Stimulated activated CD8-positive, alpha-beta memory T cell treated with anti-CD3 and anti-CD28 coated beads, Interleukin-2, amount 100 ng/mL, for 48 hours (primary cell): ENCODE results near the gene NEU3.
"Not testable (repeated sequence)": the region's sequence is repeated elsewhere in the genome, so short reads cannot be mapped to it uniquely, and the experiment has no call there.

ENCODE experiments used
- DNase-seq, 2 donors: peaks; one replicate each; pipeline ENCODE4 v3.0.0-alpha.2; 2020; ENCODE audit warnings: low read depth in 2 of 2

Gene NEU3

DNA sequence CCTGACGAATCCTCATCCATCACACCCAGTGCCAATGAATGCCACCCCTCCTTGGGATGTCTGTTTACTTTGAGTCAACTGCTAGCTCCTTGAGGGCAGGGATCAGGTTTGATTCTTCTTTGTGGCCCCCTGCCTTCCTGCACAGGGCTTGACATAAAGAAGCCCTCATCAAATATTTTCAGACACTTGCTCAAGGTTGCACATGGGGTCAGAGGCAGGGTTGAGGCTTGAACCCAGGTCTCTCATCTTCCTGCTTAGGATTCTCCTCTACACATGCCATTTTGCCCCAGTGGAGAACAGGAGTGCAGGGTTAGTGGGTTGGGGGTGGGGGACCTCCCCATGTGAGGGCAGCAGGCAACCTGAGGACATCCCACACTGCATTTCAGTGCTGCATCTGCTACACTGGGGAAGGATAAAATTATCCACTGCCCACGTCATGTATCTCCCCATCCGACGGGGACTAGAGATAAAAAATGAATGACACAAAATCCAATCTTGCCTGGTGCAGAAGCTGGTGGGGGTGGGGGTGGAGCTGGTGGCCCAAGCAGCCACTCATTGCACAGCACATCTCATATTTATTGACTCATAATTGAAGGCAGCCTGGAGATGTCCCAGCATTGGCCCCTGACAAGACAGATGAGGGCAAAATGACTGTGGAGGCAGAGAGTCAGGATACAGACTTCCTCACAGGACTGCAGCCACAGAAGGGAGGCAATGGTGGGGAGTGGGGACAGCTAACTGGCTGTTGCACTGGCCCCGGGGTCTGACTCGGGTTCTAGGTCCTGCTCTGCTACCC, 41.3 kb downstream of the NEU3 start:
- no peak for DNase-seq

DNA sequence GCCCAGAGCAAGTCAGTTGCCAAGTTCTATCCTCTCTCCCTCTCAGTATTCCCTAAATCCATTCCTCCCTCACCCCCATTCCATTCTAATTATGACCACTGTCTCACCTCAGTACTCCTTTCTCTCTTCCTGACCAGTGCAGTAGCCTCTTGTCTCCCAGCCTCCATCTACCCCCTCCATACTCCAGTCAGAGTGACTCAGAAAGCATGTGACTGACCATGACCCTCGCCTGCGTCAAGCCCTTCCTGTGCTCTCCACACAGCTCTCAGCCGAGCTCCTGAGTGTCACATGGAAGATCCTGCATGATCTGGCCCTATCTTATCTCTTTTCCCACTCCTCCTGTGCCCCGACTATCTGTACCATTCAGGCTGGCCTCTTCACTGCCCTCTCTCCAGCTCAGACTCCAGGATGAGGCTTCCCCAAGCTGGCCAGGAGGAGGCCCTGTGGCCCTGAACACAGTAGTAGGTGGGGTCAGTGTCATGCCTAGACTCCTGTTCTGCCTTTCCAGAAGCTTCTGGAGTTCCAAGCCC, 42.6 kb downstream of the NEU3 start:
- DNase-seq, result no peak

DNA sequence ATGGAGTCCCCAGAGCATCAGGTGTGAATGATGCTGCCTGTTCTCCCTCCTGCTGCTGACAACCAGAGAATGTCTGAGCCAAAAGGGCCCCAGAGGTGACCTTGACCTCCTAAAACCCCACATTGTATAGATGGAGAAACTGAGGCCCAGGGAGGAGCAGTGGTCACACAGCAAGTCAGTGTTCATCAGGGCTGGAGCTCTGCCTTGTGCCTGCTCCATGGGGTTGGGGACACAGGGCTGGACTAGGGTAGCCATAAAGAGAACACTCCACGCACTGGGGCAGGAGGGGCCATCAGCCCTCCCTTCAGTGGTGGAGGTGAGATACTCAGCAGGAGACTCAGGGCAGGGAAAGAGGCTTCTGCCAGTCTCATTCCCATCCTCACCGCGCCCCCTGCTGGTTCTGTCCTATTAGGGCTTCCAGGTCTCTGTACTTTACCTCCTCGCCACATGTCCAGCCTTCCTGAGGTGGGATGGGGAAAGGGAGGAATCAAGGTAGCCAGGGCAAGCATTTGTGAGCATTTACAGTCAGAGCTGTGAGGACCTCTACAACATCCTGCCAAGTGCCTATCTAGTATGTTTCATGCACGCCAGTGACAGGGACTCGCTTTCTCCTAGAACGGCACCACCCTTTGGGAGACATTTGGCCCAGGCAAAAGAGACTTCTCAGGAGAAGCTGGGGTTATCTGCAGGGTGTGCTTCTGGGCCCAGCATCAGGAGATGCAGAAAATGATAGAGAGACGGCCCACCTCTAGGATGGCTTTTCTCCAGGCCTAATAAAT, 43.2 kb downstream of the NEU3 start:
- peak; percentile 60 to 70 for DNase-seq

- no peak for DNase-seq
Observed at GRCh38 chr11:75032550-75032935, 43.8 kb downstream of the NEU3 start.

- DNase-seq, result no peak
Observed at GRCh38 chr11:75033916-75034315, 45.2 kb downstream of the NEU3 start.

DNA sequence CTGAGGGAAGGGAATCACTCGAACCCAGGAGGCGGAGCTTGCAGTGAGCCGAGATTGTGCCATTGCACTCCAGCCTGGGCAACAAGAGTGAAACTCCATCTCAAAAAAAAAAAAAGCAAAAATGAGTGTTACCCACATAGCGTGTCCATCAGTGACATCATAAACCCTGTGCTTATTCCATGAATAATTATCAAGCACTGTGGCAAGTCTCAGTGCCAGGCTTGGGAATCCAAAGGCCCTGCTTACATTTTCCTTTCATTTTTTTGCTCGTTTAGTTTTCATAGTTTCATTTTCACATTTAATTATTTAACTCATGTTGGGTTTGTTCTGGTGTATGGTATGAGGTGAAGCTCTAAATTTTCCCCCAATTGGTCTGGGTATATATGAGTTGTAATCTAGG, 46.5 kb downstream of the NEU3 start:
- no peak for DNase-seq

DNA sequence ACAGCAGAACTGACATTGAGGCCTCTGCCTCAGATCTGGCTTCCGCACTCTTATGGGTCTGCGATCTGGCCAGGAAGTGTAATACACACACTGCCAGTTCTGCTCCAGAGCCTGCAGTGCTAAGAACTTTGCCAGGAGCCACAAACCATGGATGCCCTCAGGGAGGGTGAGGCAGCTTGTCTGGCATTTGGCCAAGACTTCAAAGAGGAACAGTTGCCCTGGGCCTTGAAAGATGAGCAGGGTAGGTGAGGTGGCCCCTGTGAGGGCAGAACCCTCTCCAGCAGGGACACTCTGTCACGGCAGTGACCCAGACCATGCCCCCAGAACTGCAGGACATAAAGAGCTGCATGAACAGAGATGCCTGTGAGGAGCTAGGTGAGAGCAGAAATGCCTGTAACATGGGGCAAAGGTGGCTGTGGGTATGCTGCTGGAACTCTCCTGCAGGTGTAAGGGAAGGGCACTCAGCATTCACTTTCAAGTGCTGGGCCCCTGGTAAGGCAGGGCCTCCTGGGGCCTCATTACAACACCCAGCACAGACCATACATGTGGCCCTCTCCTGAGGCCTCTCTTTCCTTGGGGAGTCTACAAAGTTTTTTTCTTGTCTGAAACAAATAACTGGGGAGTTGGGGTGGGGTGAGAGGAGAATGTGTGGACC, 47.3 kb downstream of the NEU3 start:
- no peak for DNase-seq

DNA sequence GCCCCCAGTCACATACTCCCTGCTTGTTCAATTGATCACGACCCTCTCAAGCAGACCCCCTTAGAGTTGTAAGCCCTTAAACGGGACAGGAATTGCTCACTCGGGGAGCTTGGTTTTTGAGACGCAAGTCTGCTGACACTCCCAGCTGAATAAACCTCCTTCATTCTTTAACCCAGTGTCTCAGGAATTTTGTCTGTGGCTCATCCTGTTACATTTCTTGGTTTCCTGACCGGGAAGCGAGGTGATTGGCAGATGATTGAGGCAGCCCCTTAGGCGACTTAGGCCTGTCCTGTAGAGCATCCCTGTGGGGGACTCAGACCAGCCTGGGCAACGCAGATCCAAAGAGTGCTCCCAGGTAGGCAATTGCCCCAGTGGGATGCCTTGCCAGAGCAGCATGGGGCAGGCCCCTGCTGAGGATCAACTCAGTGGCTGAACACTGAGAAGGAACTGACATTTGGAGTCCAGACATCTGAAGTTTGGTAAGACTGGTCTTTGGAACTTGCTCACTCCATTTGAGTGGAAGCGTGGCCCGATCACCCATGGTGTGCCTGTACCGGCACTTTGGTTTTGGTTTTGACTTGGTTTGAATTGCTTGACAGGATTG, 51.5 kb downstream of the NEU3 start:
- DNase-seq, result no peak

DNA sequence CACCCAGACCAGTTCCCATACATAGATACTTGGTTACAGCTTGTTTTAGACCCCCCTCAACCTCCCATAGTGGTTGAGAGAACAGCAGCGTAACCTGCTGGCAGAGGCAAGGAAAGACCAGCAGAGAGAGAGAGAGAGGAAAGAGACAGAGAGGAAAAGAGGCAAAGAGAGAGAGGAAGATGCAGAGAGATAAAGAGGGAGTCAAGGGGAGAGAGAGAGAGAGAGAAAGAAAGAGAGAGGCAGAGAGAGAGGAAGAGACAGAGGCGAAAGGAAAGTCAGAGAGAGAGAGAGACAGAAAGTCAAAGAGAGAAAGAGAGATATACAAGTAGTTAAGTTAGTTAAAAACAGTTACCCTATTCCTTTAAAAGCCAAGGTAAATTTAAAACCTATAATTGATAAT, 52.5 kb downstream of the NEU3 start:
- DNase-seq, result no peak

GRCh38 chr11:75041821-75042220, 53.1 kb downstream of the NEU3 start:
- DNase-seq, result not testable (repeated sequence)

DNA sequence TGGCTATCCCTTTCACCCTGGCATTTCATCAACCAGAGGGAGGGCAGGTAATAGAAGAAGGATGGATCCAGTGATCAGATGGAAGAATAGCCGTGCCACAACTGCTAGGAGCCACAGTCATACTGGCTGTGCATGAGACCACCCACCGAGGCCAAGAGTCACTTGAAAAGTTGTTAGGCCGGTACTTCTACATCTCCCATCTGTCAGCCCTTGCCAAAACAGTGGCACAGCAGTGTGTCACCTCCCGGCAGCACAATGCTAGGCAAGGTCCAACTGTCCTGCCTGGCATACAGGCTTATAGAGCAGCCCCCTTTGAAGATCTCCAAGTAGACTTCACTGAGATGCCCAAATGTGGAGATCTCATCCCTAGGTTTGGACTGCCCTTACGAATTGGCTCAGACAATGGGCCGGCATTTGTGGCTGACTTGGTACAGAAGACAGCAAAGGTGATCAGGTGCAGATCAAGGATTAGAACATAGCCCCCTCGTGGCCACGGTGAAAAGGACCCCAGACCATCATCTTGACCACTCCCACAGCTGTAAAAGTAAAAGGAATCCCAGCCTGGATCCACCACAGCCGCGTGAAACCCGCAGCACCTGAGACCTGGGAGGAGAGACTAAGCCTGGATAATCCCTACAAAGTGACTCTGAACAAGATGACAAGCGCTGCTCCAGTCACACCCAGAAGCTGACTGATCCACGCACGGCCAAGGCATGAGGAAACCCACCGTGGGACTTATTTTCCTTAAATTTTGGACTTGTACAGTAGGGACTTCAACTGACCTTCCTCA, 55.8 kb downstream of the NEU3 start:
- not testable (repeated sequence) for DNase-seq

- not testable (repeated sequence) for DNase-seq
Observed at GRCh38 chr11:75046668-75047067, 57.9 kb downstream of the NEU3 start.

- DNase-seq, result no peak
Observed at GRCh38 chr11:75047191-75047590, 58.5 kb downstream of the NEU3 start.

- not testable (repeated sequence) for DNase-seq
Observed at GRCh38 chr11:75049501-75050266, 61.0 kb downstream of the NEU3 start.

GRCh38 chr11:75050516-75050915, 61.8 kb downstream of the NEU3 start:
- no peak for DNase-seq

DNA sequence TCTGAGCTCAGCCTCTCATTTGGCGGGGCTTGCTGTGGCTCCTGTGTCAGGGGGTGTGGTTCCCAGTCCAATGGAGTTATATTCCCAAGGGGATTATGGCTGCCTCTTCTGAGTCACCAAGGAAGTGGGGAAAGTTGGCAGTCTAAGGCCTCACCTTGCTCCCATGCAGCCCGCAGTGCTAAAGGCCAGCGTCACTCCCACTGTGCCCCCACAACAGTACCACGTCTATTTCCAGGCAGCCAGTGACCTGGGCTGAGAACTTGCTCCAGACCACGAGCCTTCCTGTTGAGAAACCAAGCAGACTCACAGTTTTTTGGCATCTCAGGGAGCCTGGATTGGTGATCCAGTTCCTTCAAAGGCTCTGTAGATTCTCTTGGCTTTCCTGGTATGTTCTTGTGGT, 62.3 kb downstream of the NEU3 start:
- no peak for DNase-seq

GRCh38 chr11:75052457-75052856, 63.7 kb downstream of the NEU3 start:
- DNase-seq, result no peak

DNA sequence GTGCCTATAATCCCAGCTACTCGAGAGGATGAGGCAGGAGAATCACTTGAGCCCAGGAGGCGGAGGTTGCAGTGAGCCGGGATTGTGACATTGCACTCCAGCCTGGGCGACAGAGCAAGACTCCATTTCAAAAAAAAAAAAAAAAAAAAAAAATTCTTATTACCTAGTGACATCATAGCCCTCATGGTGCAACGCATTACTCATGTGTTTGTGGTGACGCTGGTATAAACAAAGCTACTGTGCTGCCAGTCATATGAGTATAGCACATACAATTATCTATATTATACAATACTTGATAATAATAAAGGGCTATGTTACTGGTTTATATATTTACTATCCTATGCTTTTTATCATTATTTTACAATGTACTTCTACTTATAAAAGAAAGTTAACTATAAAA, 66.8 kb downstream of the NEU3 start:
- DNase-seq, result no peak

DNA sequence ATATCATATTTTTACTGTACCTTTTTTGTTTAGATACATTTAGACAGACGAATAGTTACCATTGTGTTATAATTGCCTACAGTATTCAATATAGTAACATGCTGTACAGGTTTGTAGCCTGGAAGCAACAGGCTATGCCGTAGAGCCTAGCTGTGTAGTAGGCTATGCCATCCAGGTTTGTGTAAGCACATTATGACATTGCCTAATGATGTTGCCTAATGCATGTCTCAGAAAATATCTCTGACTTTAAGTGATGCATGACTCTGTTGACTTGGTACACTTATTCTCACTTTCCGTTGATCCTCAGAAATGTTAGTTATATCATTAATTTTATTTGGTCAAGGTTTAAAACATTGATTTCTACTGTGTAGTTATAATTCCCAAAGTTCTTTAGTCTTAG, 68.1 kb downstream of the NEU3 start:
- DNase-seq, result no peak

GRCh38 chr11:75059299-75059698, 70.6 kb downstream of the NEU3 start:
- no peak for DNase-seq
